SKM-1 treated with dmso at 0.1 percent for 144 hours (cell line): ENCODE data around the gene CNPY1.

Experiments used
- DNase-seq: peaks from one replicate; lab custom pipeline; 2025; ENCODE audit not compliant: unreplicated experiment; lab: John Stamatoyannopoulos, UW

The CNPY1 gene

GRCh38 chr7:155469311-155470185, 76.8 kb downstream of the CNPY1 start:
- no peak for DNase-seq

GRCh38 chr7:155468785-155469148, 77.6 kb downstream of the CNPY1 start:
- DNase-seq: no peak

GRCh38 chr7:155467846-155468784, 78.2 kb downstream of the CNPY1 start:
- no peak for DNase-seq

- no peak for DNase-seq
Measured at GRCh38 chr7:155466814-155467733, 79.3 kb downstream of the CNPY1 start.

GRCh38 chr7:155466142-155466813, 80.1 kb downstream of the CNPY1 start:
- DNase-seq: no peak

- DNase-seq: no peak
Measured at GRCh38 chr7:155465761-155466141, 80.6 kb downstream of the CNPY1 start.

GRCh38 chr7:155464948-155465739, 81.2 kb downstream of the CNPY1 start:
- no peak for DNase-seq

GRCh38 chr7:155464183-155464582, 82.2 kb downstream of the CNPY1 start:
- DNase-seq: no peak

GRCh38 chr7:155463114-155463811, 83.1 kb downstream of the CNPY1 start:
- no peak for DNase-seq

- DNase-seq: no peak
Measured at GRCh38 chr7:155462163-155462735, 84.1 kb downstream of the CNPY1 start.

- DNase-seq: no peak
Measured at GRCh38 chr7:155461631-155462030, 84.7 kb downstream of the CNPY1 start.

GRCh38 chr7:155460926-155461613, 85.3 kb downstream of the CNPY1 start:
- no peak for DNase-seq

- DNase-seq: no peak
Measured at GRCh38 chr7:155459700-155460461, 86.5 kb downstream of the CNPY1 start.

GRCh38 chr7:155458878-155459699, 87.3 kb downstream of the CNPY1 start:
- no peak for DNase-seq

GRCh38 chr7:155458111-155458877, 88.1 kb downstream of the CNPY1 start, which contains the start of gene EN2:
EN2 (plus strand) TSS chr7:155458129; CDS start chr7:155458378, 249 bp downstream.
- no peak for DNase-seq
